Keratinocyte (primary cell): Measurements from ENCODE around the gene SLC6A1. TPM values are rescaled to one million over a fixed set of nuclear protein-coding genes. Genes with fewer than 3 reads are reported as not detected.

Experiments used
- DNase-seq: peaks from one replicate; pipeline ENCODE4 v3.0.0-alpha.2; 2011; ENCODE audit warnings: low read depth, missing footprints, low spot score
- FAIRE-seq: peaks from 2 replicates; lab custom pipeline; 2011; peaks lifted over from hg19 to GRCh38; lab: Jason Lieb, UNC
- H2AFZ ChIP-seq: 2 replicates; pipeline ENCODE4 v1.6.0; 2012; ENCODE audit warnings: low read length, control low read depth, inconsistent platforms; ENCODE audit not compliant: control insufficient read depth
- H3K27ac ChIP-seq: 2 replicates; pipeline ENCODE4 v1.5.1; 2011; ENCODE audit warnings: low read length; ENCODE audit not compliant: control insufficient read depth, insufficient read depth
- H3K27me3 ChIP-seq: 3 replicates; pipeline ENCODE4 v1.6.0; 2011; ENCODE audit warnings: low read length; ENCODE audit not compliant: control insufficient read depth, insufficient read depth; ENCODE audit errors: extremely low read depth
- H3K36me3 ChIP-seq, 2 experiments: 2 replicates in 1 of 2; 3 replicates in 1 of 2; pipeline ENCODE4 v1.5.1; 2011; ENCODE audit warnings: low read length in 2 of 2, mild to moderate bottlenecking in 1 of 2; ENCODE audit not compliant: control insufficient read depth in 2 of 2, insufficient read depth in 2 of 2; ENCODE audit errors: extremely low read depth in 1 of 2
- H3K4me1 ChIP-seq: 3 replicates; pipeline ENCODE4 v1.5.1; 2011; ENCODE audit warnings: low read length; ENCODE audit not compliant: control insufficient read depth, insufficient read depth; ENCODE audit errors: extremely low read depth
- H3K4me2 ChIP-seq: 3 replicates; pipeline ENCODE4 v1.6.0; 2011; ENCODE audit warnings: low read depth, low read length; ENCODE audit not compliant: control insufficient read depth, insufficient read depth; ENCODE audit errors: extremely low read depth
- H3K4me3 ChIP-seq, 3 experiments: fragments of 200-600 bp in 1 of 3; sonication (generic) in 1 of 3; 2 replicates in 2 of 3; 3 replicates in 1 of 3; pipeline ENCODE4 v1.5.1; 2011 to 2016; ENCODE audit warnings: low read length in 3 of 3, mild to moderate bottlenecking in 3 of 3, control low read depth in 2 of 3, inconsistent platforms in 1 of 3, low read depth in 1 of 3, mixed read lengths in 1 of 3, mixed run types in 1 of 3, moderate library complexity in 1 of 3; ENCODE audit not compliant: control insufficient read depth in 2 of 3, insufficient read depth in 2 of 3; ENCODE audit errors: extremely low read depth in 1 of 3
- H3K79me2 ChIP-seq: 2 replicates; pipeline ENCODE4 v1.6.0; 2012; ENCODE audit warnings: low read length; ENCODE audit not compliant: control insufficient read depth, insufficient read depth
- H3K9ac ChIP-seq: 3 replicates; pipeline ENCODE4 v1.6.0; 2011; ENCODE audit warnings: low read length; ENCODE audit not compliant: control insufficient read depth, insufficient read depth; ENCODE audit errors: extremely low read depth
- H3K9me1 ChIP-seq: 3 replicates; pipeline ENCODE4 v1.6.0; 2011; ENCODE audit warnings: low read length; ENCODE audit not compliant: control insufficient read depth, insufficient read depth; ENCODE audit errors: extremely low read depth
- H3K9me3 ChIP-seq: 2 replicates; pipeline ENCODE4 v1.5.1; 2012; ENCODE audit warnings: low read depth, low read length; ENCODE audit not compliant: control insufficient read depth
- H4K20me1 ChIP-seq: 3 replicates; pipeline ENCODE4 v1.6.0; 2011; ENCODE audit warnings: low read length; ENCODE audit not compliant: control insufficient read depth, insufficient read depth; ENCODE audit errors: extremely low read depth
- EZH2 ChIP-seq: IDR thresholded peaks from one replicate; pipeline ENCODE4 v1.6.1; 2012; ENCODE audit warnings: inconsistent platforms, mild to moderate bottlenecking, low read length, moderate library complexity
- dilution Hi-C: fragments of 300-500 bp; cut with MboI; formaldehyde crosslinking; loops from one replicate; pipeline ENCODE4 v1.7.0; 2020; ENCODE audit warnings: low sequenced_read_pairs; ENCODE audit not compliant: extremely low pct_ligation_motif_present
- polyA plus RNA-seq, 5 experiments: library from polyadenylated mRNA; depleted of rRNA in 3 of 5; stranded (reverse) in 3 of 5; stranded (forward) in 1 of 5; unstranded in 1 of 5; fragments of >200 nt; gene quantifications; 1 replicate in 1 of 5; 2 replicates in 3 of 5; 3 replicates in 1 of 5; pipeline versions ENCODE4 v1.2.1 to v1.2.3, GENCODE V29; 2011 to 2012; ENCODE audit warnings: missing spikeins in 2 of 5, low read depth in 1 of 5, low replicate concordance in 1 of 5
- TF ChIP-seq, protein P1 (sequence below), 3 experiments: IDR thresholded peaks in 1 of 3; conservative IDR thresholded peaks in 1 of 3; optimal IDR thresholded peaks in 1 of 3; 2 replicates in 2 of 3; 3 replicates in 1 of 3; pipeline versions ENCODE3 to v1.5.1; 2011; ENCODE audit warnings: low read length in 3 of 3, mild to moderate bottlenecking in 3 of 3, moderate library complexity in 2 of 3, control low read depth in 1 of 3, inconsistent platforms in 1 of 3; ENCODE audit not compliant: insufficient read depth in 2 of 3; ENCODE audit errors: extremely low read depth in 1 of 3

The SLC6A1 gene
- polyA plus RNA-seq, 1 donor (not counting 4 experiments of a cell fraction or from before 2014, with no cell fraction given), result not detected

- H3K9me3 ChIP-seq, result no peaks in the 10 kb centered on the region
- DNase-seq, result no peak
- H3K4me3 ChIP-seq, result no peak overlapping the region
- H3K4me2 ChIP-seq, result no peak overlapping the region
- no peak for TF ChIP-seq EZH2
- TF ChIP-seq, protein P1, sequence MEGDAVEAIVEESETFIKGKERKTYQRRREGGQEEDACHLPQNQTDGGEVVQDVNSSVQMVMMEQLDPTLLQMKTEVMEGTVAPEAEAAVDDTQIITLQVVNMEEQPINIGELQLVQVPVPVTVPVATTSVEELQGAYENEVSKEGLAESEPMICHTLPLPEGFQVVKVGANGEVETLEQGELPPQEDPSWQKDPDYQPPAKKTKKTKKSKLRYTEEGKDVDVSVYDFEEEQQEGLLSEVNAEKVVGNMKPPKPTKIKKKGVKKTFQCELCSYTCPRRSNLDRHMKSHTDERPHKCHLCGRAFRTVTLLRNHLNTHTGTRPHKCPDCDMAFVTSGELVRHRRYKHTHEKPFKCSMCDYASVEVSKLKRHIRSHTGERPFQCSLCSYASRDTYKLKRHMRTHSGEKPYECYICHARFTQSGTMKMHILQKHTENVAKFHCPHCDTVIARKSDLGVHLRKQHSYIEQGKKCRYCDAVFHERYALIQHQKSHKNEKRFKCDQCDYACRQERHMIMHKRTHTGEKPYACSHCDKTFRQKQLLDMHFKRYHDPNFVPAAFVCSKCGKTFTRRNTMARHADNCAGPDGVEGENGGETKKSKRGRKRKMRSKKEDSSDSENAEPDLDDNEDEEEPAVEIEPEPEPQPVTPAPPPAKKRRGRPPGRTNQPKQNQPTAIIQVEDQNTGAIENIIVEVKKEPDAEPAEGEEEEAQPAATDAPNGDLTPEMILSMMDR (optimal IDR thresholded peaks at IDR 0.05 in 1 of 3, IDR thresholded peaks at IDR 0.05 in 1 of 3, conservative IDR thresholded peaks at IDR 0.05 in 1 of 3; ENCODE audit: extremely low read depth in 1 of 3, insufficient read depth in 2 of 3, low read length in 3 of 3), result no peak
- H3K27ac ChIP-seq, result no peak overlapping the region
- H4K20me1 ChIP-seq, result no peaks in the 10 kb centered on the region
- dilution Hi-C loops, result loop anchor here (10.0 kb wide), 1 partner anchor 242 kb away; no protein-coding TSS in a partner anchor
- H3K27me3 ChIP-seq, result peaks cover 34% of the 10 kb centered on the region
- no peaks in the 10 kb centered on the region for H3K9me1 ChIP-seq
- H2AFZ ChIP-seq, result no peak overlapping the region
- H3K9ac ChIP-seq, result no peak overlapping the region
- no peaks in the 10 kb centered on the region for H3K79me2 ChIP-seq
- no peaks in the 10 kb centered on the region for H3K4me1 ChIP-seq
- FAIRE-seq, result no peak
- H3K36me3 ChIP-seq, result no peaks in the 10 kb centered on the region
These were observed 30.0 kb upstream of the SLC6A1 start for GRCh38 chr3:10962481-10963036.

DNA sequence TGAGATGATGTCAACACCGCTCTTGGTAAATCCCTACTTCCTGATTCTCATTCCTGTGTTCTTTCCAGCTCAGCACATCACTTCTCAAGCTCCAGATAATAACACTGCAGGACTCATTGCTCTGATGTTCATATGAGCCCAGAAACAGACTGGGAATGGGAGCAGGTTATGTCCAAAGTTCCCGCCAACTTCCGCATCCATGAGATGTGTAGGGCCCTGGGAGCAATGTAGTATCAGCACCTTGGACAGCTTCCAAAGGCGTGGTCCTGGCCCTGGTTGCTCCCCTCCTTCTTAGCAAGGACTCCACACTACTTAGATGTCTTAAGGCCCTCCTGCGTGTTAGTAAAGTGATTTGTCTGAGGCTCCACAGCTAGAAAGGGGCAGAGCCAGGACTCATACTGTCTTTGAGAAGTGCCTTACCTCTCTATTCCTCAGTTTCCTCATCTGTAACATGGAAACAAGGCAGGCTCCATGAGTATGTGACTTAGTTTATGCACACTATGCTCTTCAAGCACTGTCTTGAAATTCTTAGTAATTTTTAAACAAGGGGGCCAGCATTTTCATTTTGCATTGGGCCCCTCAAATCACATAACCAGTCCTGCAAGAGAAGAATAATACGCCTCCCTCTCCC lies 27.9 kb upstream of the SLC6A1 start:
- dilution Hi-C loops, result loop anchor here (10.0 kb wide), 1 partner anchor 240 kb away; no protein-coding TSS in a partner anchor
- Histone ChIP-seq H3K9me1 (no peaks in the 10 kb centered on the region), H4K20me1 (no peaks in the 10 kb centered on the region), H3K27me3 (peaks cover 45% of the 10 kb centered on the region), H2AFZ (no peak overlapping the region), H3K9ac (no peak overlapping the region), H3K79me2 (no peaks in the 10 kb centered on the region), H3K9me3 (no peaks in the 10 kb centered on the region), H3K4me2 (no peak overlapping the region), H3K36me3 (no peaks in the 10 kb centered on the region), H3K4me1 (no peaks in the 10 kb centered on the region), H3K4me3 (no peak overlapping the region), H3K27ac (no peak overlapping the region)
- TF ChIP-seq, protein P1 (optimal IDR thresholded peaks at IDR 0.05 in 1 of 3, IDR thresholded peaks at IDR 0.05 in 1 of 3, conservative IDR thresholded peaks at IDR 0.05 in 1 of 3; ENCODE audit: extremely low read depth in 1 of 3, insufficient read depth in 2 of 3, low read length in 3 of 3), result no peak
- no peak for TF ChIP-seq EZH2
- no peak for FAIRE-seq
- no peak for DNase-seq
